ENCODE data around the gene TADA3.
A peak's percentile ranks its signal among the peaks of the same experiment; 100 is the strongest.

The TADA3 gene

DNA sequence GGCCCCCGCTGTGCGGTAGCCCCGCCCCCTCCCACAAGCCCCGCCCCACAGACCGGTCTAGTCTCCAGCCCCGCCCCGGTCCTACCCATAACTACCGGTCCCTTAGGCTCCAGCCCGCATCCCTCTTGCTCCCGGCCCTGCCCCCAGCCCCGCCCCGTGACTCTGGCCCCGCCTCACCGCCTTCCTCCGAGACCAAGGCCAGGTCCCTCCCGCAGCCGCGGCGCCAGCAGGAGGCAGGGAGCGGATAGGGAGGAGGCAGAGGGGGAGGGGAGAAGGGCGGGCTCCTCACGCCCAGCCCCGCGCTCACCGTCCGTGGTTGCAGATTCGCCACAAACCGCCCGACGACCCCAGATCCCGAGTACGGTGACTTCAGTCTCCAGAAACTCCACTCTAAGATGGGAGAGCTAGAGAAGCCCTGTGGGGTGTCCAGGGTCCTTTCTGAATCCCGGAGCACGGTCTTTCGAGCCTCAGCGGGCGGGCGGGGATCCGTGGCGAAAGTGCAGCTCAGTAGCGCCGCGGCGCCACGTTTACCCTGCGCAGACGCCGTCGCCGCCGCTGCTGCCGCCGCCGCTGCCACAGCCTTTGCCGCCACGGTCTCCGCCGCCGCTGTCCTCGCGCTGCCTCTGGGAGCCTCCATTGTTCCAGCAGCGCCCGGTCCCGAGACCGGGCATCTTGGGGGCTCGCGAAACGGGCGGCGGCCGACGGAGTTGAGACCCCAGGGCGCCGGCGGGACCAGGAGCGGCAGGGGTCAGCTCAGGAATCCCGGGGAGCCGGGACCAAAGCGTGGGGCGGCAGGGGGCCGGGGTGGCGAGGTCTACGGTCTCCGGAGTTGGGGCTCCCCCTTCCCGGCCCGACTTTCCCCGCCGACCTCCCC, 60.8 kb downstream of the TADA3 start, which contains the start of gene BRPF1:
Gene BRPF1 (plus strand): TSS at position 530 of the 874 bp plus-strand sequence. CDS start 2,406 bp downstream, outside the sequence.
- Histone ChIP-seq H3K36me3 (ENCODE audit: control insufficient read depth, insufficient read depth, low read length) (peaks cover 11% of the 10 kb centered on the region), H3K9me3 (ENCODE audit: control insufficient read depth, insufficient read depth, low read length) (no peaks in the 10 kb centered on the region), H3K4me1 (ENCODE audit: control insufficient read depth, insufficient read depth, low read length) (peaks cover 4% of the 10 kb centered on the region), H3K9ac (ENCODE audit: low read depth, low read length) (peak within 1 kb of the TSS; percentile 100), H3K27me3 (ENCODE audit: control insufficient read depth, insufficient read depth, low read length) (no peaks in the 10 kb centered on the region), H3K4me3 (ENCODE audit: low read depth, low read length) (peak within 1 kb of the TSS; percentile 88)

DNA sequence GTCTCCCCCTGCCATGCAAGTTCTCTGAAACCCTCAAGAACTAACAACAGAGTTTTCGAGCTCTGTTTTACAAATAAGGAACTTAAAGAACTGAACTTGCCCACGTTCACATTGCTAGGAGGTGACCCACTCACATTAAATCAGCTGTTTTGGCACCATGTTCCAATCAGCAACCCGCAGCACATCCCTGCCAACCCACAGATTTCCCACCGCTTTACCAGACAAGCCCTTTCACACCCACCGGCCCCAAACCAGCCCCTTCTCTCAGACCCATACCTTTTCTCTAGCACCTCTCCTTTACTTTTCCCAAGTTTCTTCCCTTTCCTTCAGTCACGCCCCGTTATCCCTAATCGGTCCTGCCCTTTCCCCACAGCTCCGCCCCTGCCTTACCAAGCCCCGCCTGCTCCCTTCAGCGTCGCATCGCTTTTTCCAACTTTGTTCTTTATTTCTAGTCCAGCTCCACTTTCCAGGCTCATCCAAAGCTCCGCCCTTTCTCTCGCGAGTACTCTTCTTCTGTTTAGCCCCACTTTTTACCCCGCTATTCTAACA, 61.5 kb downstream of the TADA3 start:
- H3K36me3 ChIP-seq (ENCODE audit: control insufficient read depth, insufficient read depth, low read length) = peaks cover 9% of the 10 kb centered on the region
- no peaks in the 10 kb centered on the region for H3K27me3 ChIP-seq (ENCODE audit: control insufficient read depth, insufficient read depth, low read length)
- H3K4me3 ChIP-seq (ENCODE audit: low read depth, low read length) = peak overlapping the region; percentile 61
- H3K9ac ChIP-seq (ENCODE audit: low read depth, low read length) = peak overlapping the region; percentile 40
- H3K4me1 ChIP-seq (ENCODE audit: control insufficient read depth, insufficient read depth, low read length) = peaks cover 4% of the 10 kb centered on the region
- no peaks in the 10 kb centered on the region for H3K9me3 ChIP-seq (ENCODE audit: control insufficient read depth, insufficient read depth, low read length)
